K562 (cell line): ENCODE measurements around the gene TBC1D26. TPM values are rescaled to one million over a fixed set of nuclear protein-coding genes. Genes with fewer than 3 reads are reported as not detected.
"Not testable (repeated sequence)": the region's sequence is repeated elsewhere in the genome, so short reads cannot be mapped to it uniquely, and the experiment has no call there.

Experiments used
- ATAC-seq: fragments of 200-7000 bp; cut with Tn5 transposase; 3 replicates; pipeline ENCODE4 v1.9.1; 2020; ENCODE audit warnings: moderate library complexity
- BruUV-seq: library from RNA; stranded (reverse); fragments of 400-500 nt; replicated peaks from 2 replicates; lab custom pipeline; 2021; lab: Mats Ljungman, UMichigan
- CTCF ChIA-PET: fragments of 300-600 bp; formaldehyde crosslinking; extraction: SDS; loops from one replicate; lab custom pipeline; 2021; ENCODE audit warnings: low intra/inter-chr PET ratio; lab: Yijun Ruan, JAX
- POLR2A ChIA-PET: fragments of 300-600, 350-650 bp; sonication (Branson Sonifier 250); formaldehyde crosslinking; extraction: SDS; loops from one replicate; lab custom pipeline; 2021; ENCODE audit warnings: antibody characterized with exemption, inconsistent platforms; lab: Yijun Ruan, JAX
- DNase-seq, 4 experiments: peaks; one replicate each; pipeline versions ENCODE4 v3.0.0 to v3.0.0-alpha.2; 2011 to 2018; ENCODE audit warnings: low spot score in 3 of 4, mixed read lengths in 3 of 4; ENCODE audit errors: extremely low read depth in 1 of 4
- FAIRE-seq: peaks from 2 replicates; lab custom pipeline; 2011; peaks lifted over from hg19 to GRCh38; lab: Jason Lieb, UNC
- H2AFZ ChIP-seq: 2 replicates; pipeline ENCODE4 v1.6.0; 2011; ENCODE audit warnings: low read depth, low read length, control low read depth, inconsistent platforms
- H3K27ac ChIP-seq: fragments of 200-600 bp; 3 replicates; pipeline ENCODE4 v1.8.0; 2011; ENCODE audit warnings: low read depth, mild to moderate bottlenecking, control low read depth, inconsistent platforms, low read length, moderate library complexity, mixed read lengths; ENCODE audit errors: extremely low read depth
- H3K27me3 ChIP-seq, 2 experiments: fragments of 300-600 bp in 1 of 2; 2 replicates in 1 of 2; 3 replicates in 1 of 2; pipeline versions ENCODE4 v1.6.0 to v1.8.0; 2011; ENCODE audit warnings: inconsistent platforms in 2 of 2, low read length in 2 of 2, mild to moderate bottlenecking in 1 of 2, mixed read lengths in 1 of 2, moderate library complexity in 1 of 2; ENCODE audit not compliant: control insufficient read depth in 2 of 2, insufficient read depth in 2 of 2
- H3K36me3 ChIP-seq: fragments of 300-600 bp; 3 replicates; pipeline ENCODE4 v1.8.0; 2011; ENCODE audit warnings: mild to moderate bottlenecking, low read length, inconsistent platforms; ENCODE audit not compliant: control insufficient read depth, insufficient read depth
- H3K4me1 ChIP-seq, 2 experiments: fragments of 200-600 bp in 1 of 2; replicated peaks in 1 of 2; 2 replicates in 1 of 2; 3 replicates in 1 of 2; pipeline versions ENCODE4 v1.5.1 to v1.8.0; 2011; ENCODE audit warnings: inconsistent platforms in 2 of 2, low read length in 2 of 2, mild to moderate bottlenecking in 1 of 2, mixed read lengths in 1 of 2, moderate library complexity in 1 of 2; ENCODE audit not compliant: control insufficient read depth in 2 of 2, insufficient read depth in 2 of 2
- H3K4me2 ChIP-seq: 2 replicates; pipeline ENCODE4 v1.6.1; 2011; ENCODE audit warnings: low read length, control low read depth, inconsistent platforms, mixed read lengths; ENCODE audit not compliant: insufficient read depth
- H3K4me3 ChIP-seq: fragments of 200-600 bp; sonication (generic), shearing (Covaris generic); 2 replicates; pipeline ENCODE4 v1.5.1; 2016; ENCODE audit warnings: control low read depth, inconsistent platforms
- H3K79me2 ChIP-seq: fragments of 200-600 bp; 3 replicates; pipeline ENCODE4 v1.8.0; 2011; ENCODE audit warnings: low read length, inconsistent platforms; ENCODE audit not compliant: control insufficient read depth, insufficient read depth
- H3K9ac ChIP-seq, 2 experiments: 2 replicates each; pipeline versions ENCODE4 v1.6.0 to v1.6.1; 2011; ENCODE audit warnings: low read depth in 2 of 2, low read length in 2 of 2, control low read depth in 1 of 2, inconsistent platforms in 1 of 2, mild to moderate bottlenecking in 1 of 2, mixed read lengths in 1 of 2; ENCODE audit not compliant: insufficient read depth in 1 of 2
- H3K9me1 ChIP-seq: one replicate; pipeline ENCODE4 v1.6.0; 2011; ENCODE audit warnings: inconsistent platforms, mild to moderate bottlenecking, low read length, moderate library complexity; ENCODE audit not compliant: control insufficient read depth, insufficient read depth
- H3K9me3 ChIP-seq: replicated peaks from 2 replicates; pipeline ENCODE4 v1.5.1; 2011; ENCODE audit warnings: low read depth, low read length, inconsistent platforms; ENCODE audit not compliant: control insufficient read depth, insufficient read depth
- H4K20me1 ChIP-seq: replicated peaks from 2 replicates; pipeline ENCODE4 v1.6.1; 2011; ENCODE audit warnings: low read length, inconsistent platforms, mixed read lengths; ENCODE audit not compliant: control insufficient read depth, insufficient read depth
- ATF1 ChIP-seq, 2 experiments: fragments of 450-650 bp in 1 of 2; IDR thresholded peaks; 2 replicates each; pipeline ENCODE4 v1.6.1; 2016; ENCODE audit warnings: missing compliant biosample characterization in 1 of 2, missing genetic modification characterization in 1 of 2
- HDAC6 ChIP-seq: IDR thresholded peaks from 2 replicates; pipeline ENCODE4 v1.6.1; 2012; ENCODE audit warnings: low read depth, mild to moderate bottlenecking, control low read depth, inconsistent platforms, low read length, moderate library complexity
- MAZ ChIP-seq, 2 experiments: fragments of 450-650 bp in 1 of 2; sonication (generic) in 1 of 2; formaldehyde crosslinking; IDR thresholded peaks in 1 of 2; conservative IDR thresholded peaks in 1 of 2; 2 replicates each; pipeline versions ENCODE4 v1.4.0 to v1.5.0; 2020; ENCODE audit warnings: mild to moderate bottlenecking in 1 of 2, missing genetic modification reagents in 1 of 2
- NONO ChIP-seq, 2 experiments: fragments of 200-400 bp in 1 of 2; fragments of 450-650 bp in 1 of 2; formaldehyde crosslinking in 1 of 2; IDR thresholded peaks; 2 replicates each; pipeline ENCODE4 v1.6.1; 2017; ENCODE audit warnings: low read depth in 2 of 2, mild to moderate bottlenecking in 2 of 2, moderate library complexity in 2 of 2, low read length in 1 of 2
- PHB2 ChIP-seq: fragments of 450-650 bp; IDR thresholded peaks from 2 replicates; pipeline ENCODE4 v1.6.1; 2017; ENCODE audit warnings: low read depth
- SMARCB1 ChIP-seq: IDR thresholded peaks from 2 replicates; pipeline ENCODE4 v1.6.1; 2011; ENCODE audit warnings: improper control_type of control experiment, low read depth; ENCODE audit not compliant: insufficient read length
- ZC3H8 ChIP-seq: fragments of 450-650 bp; IDR thresholded peaks from 2 replicates; pipeline ENCODE4 v1.6.1; 2017
- ZNF124 ChIP-seq: sonication (generic); formaldehyde crosslinking; IDR thresholded peaks from 2 replicates; pipeline ENCODE4 v1.8.1; 2022; ENCODE audit warnings: missing genetic modification reagents
- WGBS: fragments of 100-300 bp; shearing (Covaris generic); methylation state at CpG from one replicate; pipeline ENCODE4 v1.1.6; 2016; ENCODE audit warnings: low coverage, mixed read lengths; ENCODE audit not compliant: insufficient coverage; ENCODE audit errors: missing lambda C conversion rate; 5-methylcytosine and 5-hydroxymethylcytosine counted together
- in situ Hi-C: fragments of 300-500 bp; cut with MboI; formaldehyde crosslinking; loops from 4 replicates; pipeline ENCODE4 v1.15.0; 2018; ENCODE audit warnings: inconsistent platforms, mixed read lengths
- intact Hi-C: fragments of 100-400 bp; cut with micrococcal nuclease; formaldehyde crosslinking; loops from 2 replicates; pipeline ENCODE4 v1.14.2; 2022
- polyA plus RNA-seq, 8 experiments: library from polyadenylated mRNA; depleted of rRNA in 4 of 8; stranded (reverse) in 5 of 8; unstranded in 3 of 8; fragments of >200 nt; fragmentation: Nextera tagmentation in 2 of 8; fragmentation: Illumina TruSeq in 1 of 8; extraction: Ambion mirVana in 2 of 8; extraction: Trizol in 1 of 8; gene quantifications; 2 replicates each; pipeline versions ENCODE4 v1.2.1 to v1.2.3, GENCODE V29; 2011 to 2014; ENCODE audit warnings: inconsistent platforms in 1 of 8, missing spikeins in 1 of 8
- total RNA-seq, 7 experiments: library from RNA; depleted of rRNA in 6 of 7; stranded (reverse); fragments of >200 nt in 6 of 7; fragmentation: Illumina TruSeq in 2 of 7; extraction: Trizol in 2 of 7; gene quantifications; 2 replicates each; pipeline versions ENCODE4 v1.2.1 to v1.2.3, GENCODE V29; 2011 to 2021; ENCODE audit warnings: low replicate concordance in 1 of 7

Gene TBC1D26
- total and polyA plus RNA-seq, 9 of the 15 experiments (the other 6 are each of a cell fraction or from before 2014, with no cell fraction given) = 0.08 TPM; not detected in 8

- H3K9ac ChIP-seq, POLR2A ChIA-PET, H3K4me3 ChIP-seq, H3K27ac ChIP-seq, H3K79me2 ChIP-seq, DNase-seq, H4K20me1 ChIP-seq, FAIRE-seq, H3K27me3 ChIP-seq, H3K36me3 ChIP-seq, H2AFZ ChIP-seq, in situ Hi-C loops, CTCF ChIA-PET, ATAC-seq, H3K9me1 ChIP-seq, intact Hi-C loops, BruUV-seq, H3K9me3 ChIP-seq, H3K4me1 ChIP-seq, H3K4me2 ChIP-seq: not testable (repeated sequence)
- WGBS = no CpG with 5 or more reads among the region's 5 CpGs
Measured at GRCh38 chr17:15736578-15736977, 4.5 kb downstream of the TBC1D26 start.

GRCh38 chr17:15738066-15738465 lies 6.0 kb downstream of the TBC1D26 start:
- Histone ChIP-seq H3K9me1 (no peaks in the 10 kb centered on the region), H2AFZ (no peak overlapping the region), H3K27ac (no peak overlapping the region), H3K79me2 (no peaks in the 10 kb centered on the region), H3K36me3 (no peaks in the 10 kb centered on the region), H3K4me3 (no peak overlapping the region), H4K20me1 (no peaks in the 10 kb centered on the region), H3K4me1 (peaks cover 0 to 3% of the 10 kb centered on the region in 2 experiments; a peak in 1 of 5 replicates), H3K27me3 (0 out of 5 replicates have a peak, but pooled peaks cover 0 to 5% of the 10 kb centered on the region in 2 experiments), H3K9ac (no peak overlapping the region), H3K4me2 (no peak overlapping the region), H3K9me3 (no peaks in the 10 kb centered on the region)
- no peak for ATAC-seq
- BruUV-seq = no TSS peak
- WGBS = 0% methylated on average over 4 of the region's 10 CpGs
- in situ Hi-C loops = no loop called here
- DNase-seq = no peak
- TF ChIP-seq MAZ (CRISPR knock-in tag; conservative IDR thresholded peaks at IDR 0.05 in 1 of 2, IDR thresholded peaks at IDR 0.05 in 1 of 2) (no peak), ATF1 (CRISPR knock-in tag; IDR thresholded peaks at IDR 0.05) (no peak), ATF1 (tag; IDR thresholded peaks at IDR 0.05) (no peak), SMARCB1 (no peak), HDAC6 (no peak), PHB2 (no peak), ZNF124 (CRISPR knock-in tag) (no peak), ZC3H8 (no peak), NONO (IDR thresholded peaks at IDR 0.05; ENCODE audit: low read depth in 2 of 2, low read length in 1 of 2) (no peak)
- CTCF ChIA-PET = no interaction called here
- POLR2A ChIA-PET = no interaction called here
- FAIRE-seq = no peak
- intact Hi-C loops = no loop called here

GRCh38 chr17:15739259-15739658 lies 7.2 kb downstream of the TBC1D26 start:
- FAIRE-seq, CTCF ChIA-PET: not testable (repeated sequence)
- 0% methylated on average over 3 of the region's 11 CpGs for WGBS

More at GRCh38 chr17:15739259-15739658, 7.2 kb downstream of the TBC1D26 start:
- H3K27ac ChIP-seq, H3K9me1 ChIP-seq, H3K36me3 ChIP-seq, H3K9ac ChIP-seq, BruUV-seq, H4K20me1 ChIP-seq, H3K27me3 ChIP-seq, intact Hi-C loops, H3K9me3 ChIP-seq, H3K79me2 ChIP-seq, H3K4me1 ChIP-seq, H2AFZ ChIP-seq, H3K4me2 ChIP-seq, in situ Hi-C loops, DNase-seq, H3K4me3 ChIP-seq, ATAC-seq, POLR2A ChIA-PET: not testable (repeated sequence)
